ENCODE measurements around the gene MMP21. TPM values are rescaled to one million over a fixed set of nuclear protein-coding genes. Genes with fewer than 3 reads are reported as not detected.

Gene MMP21
- total RNA-seq (2021), result not detected in 2 replicates
- long read RNA-seq, result 0 reads

GRCh38 chr10:125775491-125776106 lies at the start of gene MMP21:
MMP21 (minus strand) TSS chr10:125775821; CDS start chr10:125775821, 0 bp downstream.
- Histone ChIP-seq H3K79me1 (ENCODE audit: insufficient read depth, low read depth, low read length, poor library complexity, severe bottlenecking) (no peaks in the 10 kb centered on the region), H3K14ac (ENCODE audit: insufficient read depth, low read length) (no peak within 1 kb of the TSS), H3K23ac (ENCODE audit: insufficient read length, low read depth, low read length) (no peak within 1 kb of the TSS), H2AK5ac (ENCODE audit: insufficient read length, low read length) (no peak within 1 kb of the TSS), H2BK120ac (ENCODE audit: low read depth, low read length, poor library complexity, severe bottlenecking) (no peak within 1 kb of the TSS), H3K79me2 (ENCODE audit: insufficient read depth, low read length) (no peaks in the 10 kb centered on the region), H3K9me3 (ENCODE audit: control insufficient read depth, low read depth, low read length) (no peaks in the 10 kb centered on the region), H2BK12ac (ENCODE audit: insufficient read length, low read depth, low read length) (no peak within 1 kb of the TSS), H3K4me1 (ENCODE audit: insufficient read depth, low read length) (no peaks in the 10 kb centered on the region), H3K4ac (ENCODE audit: low read depth, low read length) (no peak within 1 kb of the TSS), H3K18ac (ENCODE audit: insufficient read length, low read depth, low read length) (no peak within 1 kb of the TSS), H3T11ph (ENCODE audit: low read length) (no peak within 1 kb of the TSS), H2BK5ac (ENCODE audit: insufficient read length, low read length) (no peak within 1 kb of the TSS), H3K9ac (ENCODE audit: extremely low read depth, insufficient read length, low read length) (no peak within 1 kb of the TSS), H2BK15ac (ENCODE audit: low read depth, low read length) (no peak within 1 kb of the TSS), H2AFZ (ENCODE audit: low read length) (no peak within 1 kb of the TSS), H4K91ac (ENCODE audit: insufficient read length, low read depth, low read length) (no peak within 1 kb of the TSS), H3K4me2 (ENCODE audit: insufficient read depth, insufficient read length, low read length) (no peak within 1 kb of the TSS), H3K27ac (ENCODE audit: insufficient read length, low read depth, low read length) (no peak within 1 kb of the TSS), H3K27me3 (ENCODE audit: insufficient read depth, low read length) (no peaks in the 10 kb centered on the region), H4K8ac (replicated peaks; ENCODE audit: insufficient read length, low read depth, low read length) (no peak within 1 kb of the TSS), H2BK20ac (ENCODE audit: low read depth, low read length, poor library complexity, severe bottlenecking) (no peak within 1 kb of the TSS), H3K23me2 (ENCODE audit: insufficient read length, low read depth, low read length, poor library complexity, severe bottlenecking) (no peaks in the 10 kb centered on the region), H3K56ac (ENCODE audit: insufficient read length, low read depth, low read length) (no peak within 1 kb of the TSS), H4K5ac (ENCODE audit: insufficient read length, low read depth, low read length) (no peak within 1 kb of the TSS), H4K20me1 (ENCODE audit: control insufficient read depth, insufficient read depth, insufficient read length) (no peaks in the 10 kb centered on the region)
- Mint-ChIP-seq H3K36me3 (ENCODE audit: insufficient read depth in 1 of 3, low read depth in 3 of 3) (no peaks in the 10 kb centered on the region; a peak in 1 of 7 replicates), H3K4me3 (no peak within 1 kb of the TSS), H3K4me1 (no peaks in the 10 kb centered on the region), H3K27me3 (ENCODE audit: low read depth) (peaks cover 9% of the 10 kb centered on the region), H3K9me3 (peaks cover 0 to 9% of the 10 kb centered on the region in 2 experiments), H3K27ac (peak within 1 kb of the TSS in 1 of 3 experiments; percentile 68; a peak in 2 of 7 replicates)
- no peak for DNase-seq
- no CpG with 5 or more reads among the region's 26 CpGs for WGBS (ENCODE audit: extremely low coverage, insufficient read length, low lambda C conversion rate)
- TF ChIP-seq CTCF (conservative IDR thresholded peaks at IDR 0.05), result no peak

All from H9 (cell line).